Loucy (cell line): ENCODE data around the gene AGGF1.

Experiments
- EZH2phosphoT487 ChIP-seq: fragments of 200-600 bp; IDR thresholded peaks from 2 replicates; pipeline ENCODE4 v1.6.1; 2018; ENCODE audit warnings: antibody characterized with exemption, mild to moderate bottlenecking, moderate library complexity, borderline replicate concordance
- TF ChIP-seq, protein P1 (sequence below): fragments of 200-600 bp; sonication (generic); conservative IDR thresholded peaks from 2 replicates; pipeline ENCODE4 v1.5.1; 2014; ENCODE audit warnings: mild to moderate bottlenecking, antibody characterized with exemption, low read length

DNA sequence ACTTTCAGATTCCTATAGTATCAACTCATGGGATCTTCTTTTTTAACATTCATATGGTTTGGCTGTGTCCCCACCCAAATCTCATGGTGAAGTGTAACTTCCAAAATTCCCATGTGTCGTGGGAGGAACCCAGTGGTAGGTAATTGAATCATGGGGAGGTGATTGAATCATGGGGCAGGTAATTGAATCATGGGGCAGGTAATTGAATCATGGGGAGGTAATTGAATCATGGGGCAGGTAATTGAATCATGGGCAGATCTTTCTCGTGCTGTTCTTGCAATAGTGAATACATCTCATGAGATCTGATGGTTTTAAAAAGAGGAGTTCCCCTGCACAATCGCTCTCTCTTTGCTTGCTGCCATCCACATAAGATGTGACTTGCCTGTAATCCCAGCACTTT, 21.8 kb upstream of the AGGF1 start:
- TF ChIP-seq, protein P1, sequence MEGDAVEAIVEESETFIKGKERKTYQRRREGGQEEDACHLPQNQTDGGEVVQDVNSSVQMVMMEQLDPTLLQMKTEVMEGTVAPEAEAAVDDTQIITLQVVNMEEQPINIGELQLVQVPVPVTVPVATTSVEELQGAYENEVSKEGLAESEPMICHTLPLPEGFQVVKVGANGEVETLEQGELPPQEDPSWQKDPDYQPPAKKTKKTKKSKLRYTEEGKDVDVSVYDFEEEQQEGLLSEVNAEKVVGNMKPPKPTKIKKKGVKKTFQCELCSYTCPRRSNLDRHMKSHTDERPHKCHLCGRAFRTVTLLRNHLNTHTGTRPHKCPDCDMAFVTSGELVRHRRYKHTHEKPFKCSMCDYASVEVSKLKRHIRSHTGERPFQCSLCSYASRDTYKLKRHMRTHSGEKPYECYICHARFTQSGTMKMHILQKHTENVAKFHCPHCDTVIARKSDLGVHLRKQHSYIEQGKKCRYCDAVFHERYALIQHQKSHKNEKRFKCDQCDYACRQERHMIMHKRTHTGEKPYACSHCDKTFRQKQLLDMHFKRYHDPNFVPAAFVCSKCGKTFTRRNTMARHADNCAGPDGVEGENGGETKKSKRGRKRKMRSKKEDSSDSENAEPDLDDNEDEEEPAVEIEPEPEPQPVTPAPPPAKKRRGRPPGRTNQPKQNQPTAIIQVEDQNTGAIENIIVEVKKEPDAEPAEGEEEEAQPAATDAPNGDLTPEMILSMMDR = no peak
- no peak for TF ChIP-seq EZH2phosphoT487
